B cell (primary cell): Measurements from ENCODE around the gene TTC8. TPM values are rescaled to one million over a fixed set of nuclear protein-coding genes. Genes with fewer than 3 reads are reported as not detected.

Experiments
- ATAC-seq: fragments of 200-7000 bp; cut with Tn5 transposase; one replicate; pipeline ENCODE4 v1.10.0; 2021; ENCODE audit warnings: low read depth, mild to moderate bottlenecking, moderate number of reproducible peaks, moderate library complexity
- CTCF ChIA-PET: fragments of 350-600 bp; sonication (Branson Sonifier 250); formaldehyde crosslinking; loops from one replicate; lab custom pipeline; 2021; ENCODE audit warnings: antibody characterized with exemption, inconsistent platforms; lab: Charles Lee
- POLR2A ChIA-PET: fragments of 350-600 bp; sonication (Branson Sonifier 250); formaldehyde crosslinking; loops from one replicate; lab custom pipeline; 2021; ENCODE audit warnings: antibody characterized with exemption; lab: Charles Lee
- DNase-seq: peaks from one replicate; pipeline ENCODE4 v3.0.0; 2013
- H2AFZ ChIP-seq: 2 replicates; pipeline ENCODE4 v1.6.1; 2012; ENCODE audit warnings: mild to moderate bottlenecking, low read depth, low read length; ENCODE audit not compliant: insufficient read depth, poor library complexity, severe bottlenecking
- H3K27ac ChIP-seq, 2 donors: 1 replicate in 1 of 2; 2 replicates in 1 of 2; pipeline ENCODE4 v1.5.1; 2012 to 2013; ENCODE audit warnings: low read length in 2 of 2, mild to moderate bottlenecking in 2 of 2, moderate library complexity in 1 of 2
- H3K27me3 ChIP-seq, 4 experiments: fragments of 200-600 bp in 1 of 4; sonication (generic) in 1 of 4; replicated peaks in 1 of 4; 1 replicate in 2 of 4; 2 replicates in 2 of 4; pipeline versions ENCODE4 v1.6.1 to v1.7.0; 2013 to 2016; ENCODE audit warnings: low read length in 3 of 4, mild to moderate bottlenecking in 2 of 4, mixed read lengths in 1 of 4, moderate library complexity in 1 of 4; ENCODE audit not compliant: insufficient read depth in 4 of 4, control insufficient read depth in 3 of 4; ENCODE audit errors: control extremely low read depth in 1 of 4
- H3K36me3 ChIP-seq, 2 experiments: replicated peaks in 1 of 2; 1 replicate in 1 of 2; 2 replicates in 1 of 2; pipeline versions ENCODE4 v1.6.1 to v1.7.1; 2013; ENCODE audit warnings: low read length in 1 of 2; ENCODE audit not compliant: insufficient read depth in 2 of 2, control insufficient read depth in 1 of 2; ENCODE audit errors: control extremely low read depth in 1 of 2, extremely low read depth in 1 of 2
- H3K4me1 ChIP-seq, 2 donors: fragments of 200-600 bp in 1 of 2; sonication (generic) in 1 of 2; 1 replicate in 1 of 2; 2 replicates in 1 of 2; pipeline versions ENCODE4 v1.5.1 to v1.6.1; 2013 to 2017; ENCODE audit warnings: low read length in 2 of 2; ENCODE audit not compliant: control insufficient read depth in 2 of 2, insufficient read depth in 2 of 2
- H3K4me2 ChIP-seq: replicated peaks from 2 replicates; pipeline ENCODE3; 2012; ENCODE audit warnings: mild to moderate bottlenecking, low read depth, low read length; ENCODE audit not compliant: poor library complexity, severe bottlenecking
- H3K4me3 ChIP-seq, 5 experiments: fragments of 200-600 bp in 1 of 5; sonication (generic) in 1 of 5; 1 replicate in 3 of 5; 2 replicates in 2 of 5; pipeline versions ENCODE4 v1.5.1 to v1.7.0; 2011 to 2016; ENCODE audit warnings: low read length in 4 of 5, mild to moderate bottlenecking in 4 of 5, low read depth in 2 of 5, control low read depth in 1 of 5, moderate library complexity in 1 of 5; ENCODE audit not compliant: insufficient read depth in 1 of 5; ENCODE audit errors: control extremely low read depth in 1 of 5, extremely low read depth in 1 of 5
- H3K79me2 ChIP-seq: fragments of 200-600 bp; sonication (generic); one replicate; pipeline ENCODE4 v1.6.0; 2016; ENCODE audit warnings: low read length; ENCODE audit not compliant: control insufficient read depth, insufficient read depth
- H3K9ac ChIP-seq: fragments of 200-600 bp; sonication (generic); 2 replicates; pipeline ENCODE4 v1.6.1; 2017; ENCODE audit warnings: mild to moderate bottlenecking, low read length, moderate library complexity
- H3K9me3 ChIP-seq, 3 donors: one replicate each; pipeline versions ENCODE4 v1.6.1 to v1.7.1; 2013; ENCODE audit warnings: low read length in 2 of 3; ENCODE audit not compliant: control insufficient read depth in 2 of 3, insufficient read depth in 1 of 3; ENCODE audit errors: control extremely low read depth in 1 of 3
- H4K20me1 ChIP-seq: 2 replicates; pipeline ENCODE4 v1.6.0; 2012; ENCODE audit warnings: mild to moderate bottlenecking, low read length; ENCODE audit not compliant: insufficient read depth, control insufficient read depth, poor library complexity, severe bottlenecking
- H3K27ac Mint-ChIP-seq: one replicate; pipeline ENCODE4 v1.8.0; 2021; ENCODE audit warnings: mixed read lengths
- H3K27me3 Mint-ChIP-seq: one replicate; pipeline ENCODE4 v1.8.0; 2021; ENCODE audit warnings: mixed read lengths
- H3K4me1 Mint-ChIP-seq: one replicate; pipeline ENCODE4 v1.8.0; 2021; ENCODE audit warnings: mixed read lengths
- H3K4me3 Mint-ChIP-seq: one replicate; pipeline ENCODE4 v1.8.0; 2021; ENCODE audit warnings: mixed read lengths
- H3K9me3 Mint-ChIP-seq: one replicate; pipeline ENCODE4 v1.8.0; 2022; ENCODE audit warnings: mixed read lengths; ENCODE audit not compliant: insufficient read depth
- EZH2 ChIP-seq: IDR thresholded peaks from 2 replicates; pipeline ENCODE4 v1.6.1; 2012; ENCODE audit warnings: borderline replicate concordance, low read depth, mild to moderate bottlenecking, moderate library complexity, low read length; ENCODE audit not compliant: insufficient read depth, poor library complexity, severe bottlenecking
- WGBS: methylation state at CpG from one replicate; pipeline ENCODE4 v1.1.5; 2013; ENCODE audit warnings: missing lambda C conversion rate; ENCODE audit not compliant: insufficient coverage; 5-methylcytosine and 5-hydroxymethylcytosine counted together
- intact Hi-C: fragments of 100-400 bp; cut with micrococcal nuclease; formaldehyde crosslinking; loops from one replicate; pipeline ENCODE4 v1.10.0; 2022
- polyA plus RNA-seq: library from polyadenylated mRNA; depleted of rRNA; stranded (reverse); fragments of >200 nt; gene quantifications from 2 replicates; pipeline ENCODE4 v1.2.3, GENCODE V29; 2012
- total RNA-seq, 2 donors: library from RNA; stranded (reverse); fragments of 120-200 nt in 1 of 2; gene quantifications; 1 replicate in 1 of 2; 2 replicates in 1 of 2; pipeline versions ENCODE4 v1.2.3 to v1.2.4, GENCODE V29; 2013 to 2022
- TF ChIP-seq, protein P1 (sequence below): fragments of 200-600 bp; IDR thresholded peaks from one replicate; pipeline ENCODE4 v1.8.0; 2022; ENCODE audit warnings: antibody characterized with exemption, mild to moderate bottlenecking

Gene TTC8
- total and polyA plus RNA-seq, 2 donors (not counting 1 experiment from before 2014, with no cell fraction given): 2.7 to 7.2 TPM

DNA sequence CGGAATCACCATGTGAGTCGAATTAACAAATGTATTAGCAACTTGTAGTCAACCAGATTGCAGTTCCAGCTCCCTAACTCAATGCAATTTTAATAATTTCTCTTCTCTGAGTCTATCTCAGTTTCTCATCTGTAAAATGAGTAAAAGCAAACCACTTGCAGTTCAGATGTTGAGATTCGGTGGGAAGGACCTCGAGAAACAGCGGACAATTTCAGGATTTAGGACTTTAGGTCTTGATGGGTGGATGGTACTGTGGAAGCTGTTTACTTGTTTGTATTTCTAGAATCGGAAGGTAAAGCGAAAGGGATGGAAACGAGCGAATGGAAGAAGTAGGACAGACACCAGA is 510 bp upstream of the TTC8 start:
- no peaks in the 10 kb centered on the region for H3K9me3 Mint-ChIP-seq
- peak overlapping the region; percentile 82 to 98 for H3K27ac ChIP-seq
- H3K27ac Mint-ChIP-seq: peak overlapping the region; percentile 99

DNA sequence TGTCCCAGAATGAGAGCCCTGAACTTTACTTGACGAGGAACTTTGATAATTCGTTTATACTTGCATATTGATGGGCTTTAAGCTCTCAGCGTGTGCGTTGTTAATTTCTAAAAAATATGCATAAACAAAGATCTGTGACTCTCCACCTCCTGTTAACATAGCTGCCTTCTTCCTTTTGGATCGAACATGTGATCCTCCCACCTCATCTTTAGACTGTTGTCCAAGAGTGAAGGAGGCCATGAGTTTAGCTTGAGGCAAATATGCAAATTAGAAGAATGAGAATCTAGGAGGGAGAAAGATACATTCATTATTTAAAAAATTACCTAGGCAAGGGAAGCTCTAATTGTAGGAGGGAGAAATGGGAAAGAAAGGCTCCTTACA is 617 bp downstream of the TTC8 start:
- peaks cover 13% of the 10 kb centered on the region for H3K27me3 Mint-ChIP-seq
- Histone ChIP-seq H3K27me3 (no peaks in the 10 kb centered on the region), H3K9ac (peak overlapping the region; percentile 89), H3K4me2 (peak overlapping the region; percentile 98), H3K4me1 (peaks cover 11 to 14% of the 10 kb centered on the region in 2 donors), H3K79me2 (no peaks in the 10 kb centered on the region), H3K36me3 (no peaks in the 10 kb centered on the region), H2AFZ (peak overlapping the region; percentile 99), H3K9me3 (no peaks in the 10 kb centered on the region), H3K27ac (peak overlapping the region in 1 of 2 donors; percentile 98), H4K20me1 (no peaks in the 10 kb centered on the region), H3K4me3 (peak overlapping the region; percentile 65 to 88 (median 81))
- H3K4me1 Mint-ChIP-seq: peaks cover 15% of the 10 kb centered on the region
- TF ChIP-seq EZH2: no peak
- TF ChIP-seq, protein P1, sequence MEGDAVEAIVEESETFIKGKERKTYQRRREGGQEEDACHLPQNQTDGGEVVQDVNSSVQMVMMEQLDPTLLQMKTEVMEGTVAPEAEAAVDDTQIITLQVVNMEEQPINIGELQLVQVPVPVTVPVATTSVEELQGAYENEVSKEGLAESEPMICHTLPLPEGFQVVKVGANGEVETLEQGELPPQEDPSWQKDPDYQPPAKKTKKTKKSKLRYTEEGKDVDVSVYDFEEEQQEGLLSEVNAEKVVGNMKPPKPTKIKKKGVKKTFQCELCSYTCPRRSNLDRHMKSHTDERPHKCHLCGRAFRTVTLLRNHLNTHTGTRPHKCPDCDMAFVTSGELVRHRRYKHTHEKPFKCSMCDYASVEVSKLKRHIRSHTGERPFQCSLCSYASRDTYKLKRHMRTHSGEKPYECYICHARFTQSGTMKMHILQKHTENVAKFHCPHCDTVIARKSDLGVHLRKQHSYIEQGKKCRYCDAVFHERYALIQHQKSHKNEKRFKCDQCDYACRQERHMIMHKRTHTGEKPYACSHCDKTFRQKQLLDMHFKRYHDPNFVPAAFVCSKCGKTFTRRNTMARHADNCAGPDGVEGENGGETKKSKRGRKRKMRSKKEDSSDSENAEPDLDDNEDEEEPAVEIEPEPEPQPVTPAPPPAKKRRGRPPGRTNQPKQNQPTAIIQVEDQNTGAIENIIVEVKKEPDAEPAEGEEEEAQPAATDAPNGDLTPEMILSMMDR: no peak
- whole genome bisulfite sequencing: no CpG with 5 or more reads among the region's 5 CpGs
- ChIA-PET POLR2A (interaction anchor here (0.6 to 1.3 kb wide), 3 partner anchors 32 to 239 kb away, joined by 3 to 4 read pairs (median 4); partner anchors contain the start of gene EML5), CTCF (interaction anchor here (1.1 to 2.4 kb wide), 3 partner anchors 32 to 636 kb away, joined by 3 to 9 read pairs (median 4); partner anchors contain the start of gene EML5)
- H3K9me3 Mint-ChIP-seq: no peaks in the 10 kb centered on the region
- intact Hi-C loops: loop anchor here (2.0 kb wide), 1 partner anchor 832 kb away; the partner anchor contains the start of gene GALC
- H3K27ac Mint-ChIP-seq: peak overlapping the region; percentile 99
- H3K4me3 Mint-ChIP-seq: peak overlapping the region; percentile 93
- DNase-seq (no peak), ATAC-seq (no peak)

More for the DNA sequence above, 510 bp upstream of the TTC8 start:
- Histone ChIP-seq H4K20me1 (no peaks in the 10 kb centered on the region), H3K36me3 (no peaks in the 10 kb centered on the region), H3K9ac (peak overlapping the region; percentile 89), H3K79me2 (no peaks in the 10 kb centered on the region), H3K4me3 (peak overlapping the region; percentile 65 to 88 (median 81)), H3K4me1 (peaks cover 9 to 11% of the 10 kb centered on the region in 2 donors), H3K4me2 (peak overlapping the region; percentile 98), H3K27me3 (peaks cover 0 to 3% (median under 1%) of the 10 kb centered on the region in 4 experiments), H3K9me3 (no peaks in the 10 kb centered on the region), H2AFZ (peak overlapping the region; percentile 99)
- TF ChIP-seq, protein P1: no peak
- TF ChIP-seq EZH2: no peak
- Mint-ChIP-seq H3K27me3 (peaks cover 25% of the 10 kb centered on the region), H3K4me1 (peaks cover 12% of the 10 kb centered on the region), H3K4me3 (peak overlapping the region; percentile 93)
- CTCF ChIA-PET: interaction anchor here (1.1 to 2.4 kb wide), 2 partner anchors 31 to 635 kb away, joined by 3 to 9 read pairs; partner anchors contain the start of gene EML5
- WGBS: 0% methylated on average over 3 of the region's 9 CpGs
- POLR2A ChIA-PET: interaction anchor here (0.5 to 1.3 kb wide), 3 partner anchors 31 to 36 kb away, joined by 3 to 4 read pairs (median 3); partner anchors contain the start of gene EML5
- no peak for DNase-seq
- ATAC-seq: no peak
- intact Hi-C loops: loop anchor here (1.0 to 2.0 kb wide), 3 partner anchors 32 to 831 kb away; partner anchors contain the start of genes EML5, GALC and ZC3H14
